Mucosa of stomach (tissue), 1 donor: ENCODE results near the gene CD99.
A peak's percentile ranks its signal among the peaks of the same experiment; 100 is the strongest.
"Not testable (repeated sequence)": the region's sequence is repeated elsewhere in the genome, so short reads cannot be mapped to it uniquely, and the experiment has no call there.

Experiments used
- H3K27me3 ChIP-seq: one replicate; pipeline ENCODE4 v1.7.0; 2013; ENCODE audit warnings: mild to moderate bottlenecking, low read length; ENCODE audit not compliant: control insufficient read depth, insufficient read depth
- H3K36me3 ChIP-seq: one replicate; pipeline ENCODE4 v1.7.0; 2013; ENCODE audit warnings: low read length; ENCODE audit not compliant: control insufficient read depth, insufficient read depth
- H3K4me1 ChIP-seq: one replicate; pipeline ENCODE4 v1.7.0; 2013; ENCODE audit warnings: mild to moderate bottlenecking, low read length; ENCODE audit not compliant: control insufficient read depth, insufficient read depth
- H3K4me3 ChIP-seq: one replicate; pipeline ENCODE4 v1.7.0; 2013; ENCODE audit warnings: low read length
- H3K9ac ChIP-seq: one replicate; pipeline ENCODE4 v1.7.0; 2013; ENCODE audit warnings: mild to moderate bottlenecking, low read length, moderate library complexity
- H3K9me3 ChIP-seq: one replicate; pipeline ENCODE4 v1.7.0; 2013; ENCODE audit warnings: mild to moderate bottlenecking, low read length, moderate library complexity; ENCODE audit not compliant: control insufficient read depth
- donor health status: Pancreatic carcinoma.

CD99 gene

DNA sequence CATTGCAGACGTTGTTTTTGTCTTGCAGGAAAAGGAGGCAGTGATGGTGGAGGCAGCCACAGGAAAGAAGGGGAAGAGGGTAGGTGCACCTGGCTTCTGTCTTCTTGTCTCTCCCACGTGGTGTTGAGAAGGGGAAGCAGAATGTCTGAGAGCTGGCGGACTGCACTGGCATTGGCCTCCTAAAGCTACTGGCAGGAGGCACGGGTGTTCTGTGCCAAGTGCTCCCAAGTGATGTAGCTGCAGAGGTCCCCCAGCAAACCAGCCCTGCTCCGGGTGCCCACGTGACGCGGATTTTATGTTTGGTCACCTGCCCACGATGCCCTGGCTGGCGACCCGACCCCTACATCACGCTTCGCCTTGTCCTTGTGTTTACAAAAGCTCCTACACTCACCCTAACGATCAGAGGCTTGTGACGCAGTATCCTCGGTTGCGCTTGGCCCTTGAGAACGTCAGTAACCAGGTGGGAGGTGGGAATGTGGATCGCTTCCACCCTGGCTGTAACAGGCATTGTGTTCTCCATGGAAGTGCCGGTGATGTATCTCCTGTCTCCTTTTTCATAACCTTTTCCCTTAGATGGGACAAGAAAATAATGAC, 32.3 kb downstream of the CD99 start:
- Histone ChIP-seq H3K4me1 (no peaks in the 10 kb centered on the region), H3K9ac (no peak overlapping the region), H3K9me3 (no peaks in the 10 kb centered on the region), H3K36me3 (peaks cover 8% of the 10 kb centered on the region), H3K4me3 (no peak overlapping the region), H3K27me3 (no peaks in the 10 kb centered on the region)

- H3K36me3 ChIP-seq, result not testable (repeated sequence)
Measured at GRCh38 chrX:2727264-2727663, 36.2 kb downstream of the CD99 start.

GRCh38 chrX:2732076-2732475, 41.0 kb downstream of the CD99 start:
- no peak overlapping the region for H3K9ac ChIP-seq
- H3K27me3 ChIP-seq, result no peaks in the 10 kb centered on the region
- H3K36me3 ChIP-seq, result no peaks in the 10 kb centered on the region
- no peaks in the 10 kb centered on the region for H3K4me1 ChIP-seq
- no peaks in the 10 kb centered on the region for H3K9me3 ChIP-seq
- H3K4me3 ChIP-seq, result no peak overlapping the region

More at GRCh38 chrX:2727264-2727663, 36.2 kb downstream of the CD99 start:
- H3K4me1 ChIP-seq, H3K9ac ChIP-seq, H3K27me3 ChIP-seq, H3K9me3 ChIP-seq, H3K4me3 ChIP-seq: not testable (repeated sequence)

DNA sequence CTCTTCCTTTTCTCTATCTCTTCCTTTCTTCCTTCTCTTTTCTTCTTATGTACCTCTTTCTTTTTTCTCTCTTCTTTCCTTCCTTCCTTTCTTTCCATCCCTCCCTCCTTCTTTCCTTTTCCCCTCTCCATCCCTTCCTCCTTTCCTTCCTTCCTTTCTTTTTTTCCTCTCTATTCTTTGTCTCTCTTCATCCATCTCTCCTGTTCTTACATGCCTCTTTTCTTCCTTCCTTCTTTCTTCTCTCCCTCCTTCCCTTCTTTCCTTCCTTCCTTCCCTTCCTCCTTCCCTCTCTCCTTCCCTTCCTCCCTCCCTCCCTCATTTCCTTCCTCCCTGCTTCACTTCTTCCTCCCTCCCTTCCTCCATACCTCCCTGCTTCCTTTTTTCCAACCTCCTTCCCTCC, 41.6 kb downstream of the CD99 start:
- no peaks in the 10 kb centered on the region for H3K9me3 ChIP-seq
- no peaks in the 10 kb centered on the region for H3K27me3 ChIP-seq
- H3K36me3 ChIP-seq, result no peaks in the 10 kb centered on the region
- no peak overlapping the region for H3K4me3 ChIP-seq
- no peaks in the 10 kb centered on the region for H3K4me1 ChIP-seq
- H3K9ac ChIP-seq, result no peak overlapping the region

- Histone ChIP-seq H3K36me3 (no peaks in the 10 kb centered on the region), H3K27me3 (no peaks in the 10 kb centered on the region), H3K4me1 (no peaks in the 10 kb centered on the region), H3K9me3 (no peaks in the 10 kb centered on the region), H3K9ac (no peak overlapping the region), H3K4me3 (no peak overlapping the region)
Measured at GRCh38 chrX:2733286-2733685, 42.2 kb downstream of the CD99 start.

- Histone ChIP-seq H3K4me1 (no peaks in the 10 kb centered on the region), H3K27me3 (no peaks in the 10 kb centered on the region), H3K4me3 (no peak overlapping the region), H3K9me3 (no peaks in the 10 kb centered on the region), H3K36me3 (no peaks in the 10 kb centered on the region), H3K9ac (no peak overlapping the region)
Measured at GRCh38 chrX:2735270-2735669, 44.2 kb downstream of the CD99 start.

DNA sequence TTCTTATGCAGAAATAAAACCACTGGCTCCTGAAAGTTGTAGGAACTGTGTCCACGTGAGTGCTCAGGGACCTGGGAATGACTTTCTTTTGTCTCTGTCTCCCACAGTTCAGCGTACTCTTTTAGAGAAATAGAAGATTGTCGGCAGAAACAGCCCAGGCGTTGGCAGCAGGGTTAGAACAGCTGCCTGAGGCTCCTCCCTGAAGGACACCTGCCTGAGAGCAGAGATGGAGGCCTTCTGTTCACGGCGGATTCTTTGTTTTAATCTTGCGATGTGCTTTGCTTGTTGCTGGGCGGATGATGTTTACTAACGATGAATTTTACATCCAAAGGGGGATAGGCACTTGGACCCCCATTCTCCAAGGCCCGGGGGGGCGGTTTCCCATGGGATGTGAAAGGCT, 49.6 kb downstream of the CD99 start:
- Histone ChIP-seq H3K4me1 (no peaks in the 10 kb centered on the region), H3K9ac (no peak overlapping the region), H3K36me3 (no peaks in the 10 kb centered on the region), H3K4me3 (no peak overlapping the region), H3K9me3 (no peaks in the 10 kb centered on the region), H3K27me3 (no peaks in the 10 kb centered on the region)

DNA sequence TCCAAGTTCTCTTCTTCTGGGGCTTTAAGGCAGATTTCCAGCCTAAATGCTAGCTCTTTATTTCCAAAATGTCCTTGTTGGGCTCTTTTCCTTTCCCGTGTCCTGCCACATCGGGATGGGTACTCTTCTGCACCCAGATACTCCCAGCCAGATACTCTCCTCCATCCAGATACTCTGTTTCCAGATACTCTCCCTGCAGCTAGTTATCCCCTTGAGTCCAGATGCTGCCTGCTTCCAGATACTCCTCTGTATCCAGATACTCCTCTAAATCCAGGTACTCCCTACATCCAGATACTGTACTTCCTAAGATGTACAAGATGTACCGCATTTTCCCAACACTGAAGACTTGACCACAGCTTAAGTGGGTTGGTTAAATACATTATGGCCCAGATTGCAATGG, 50.3 kb downstream of the CD99 start:
- Histone ChIP-seq H3K9ac (no peak overlapping the region), H3K4me1 (no peaks in the 10 kb centered on the region), H3K4me3 (no peak overlapping the region), H3K27me3 (no peaks in the 10 kb centered on the region), H3K36me3 (no peaks in the 10 kb centered on the region), H3K9me3 (no peaks in the 10 kb centered on the region)

DNA sequence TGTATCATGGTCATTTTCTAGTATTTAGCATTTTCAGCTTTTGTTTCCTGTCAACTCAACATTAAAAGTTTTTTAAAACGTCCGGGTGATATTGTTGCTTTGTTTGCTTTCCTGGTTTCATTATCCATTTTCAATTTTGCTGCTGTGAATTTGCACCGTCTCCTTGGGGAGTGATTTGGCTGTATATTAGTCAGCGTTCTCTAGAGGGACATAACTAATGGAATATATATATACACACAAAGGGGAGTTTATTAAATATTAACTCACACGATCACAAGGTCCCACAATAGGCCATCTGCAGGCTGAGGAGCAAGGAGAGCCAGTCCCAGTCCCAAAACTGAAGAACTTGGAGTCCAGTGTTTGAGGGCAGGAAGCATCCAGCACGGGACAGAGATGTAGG, 55.2 kb downstream of the CD99 start:
- not testable (repeated sequence) for H3K27me3 ChIP-seq, H3K4me1 ChIP-seq, H3K9me3 ChIP-seq, H3K4me3 ChIP-seq, H3K36me3 ChIP-seq
- H3K9ac ChIP-seq, result peak overlapping the region; percentile 11

GRCh38 chrX:2748171-2748814, 57.2 kb downstream of the CD99 start:
- Histone ChIP-seq H3K9ac (no peak overlapping the region), H3K9me3 (no peaks in the 10 kb centered on the region), H3K4me1 (no peaks in the 10 kb centered on the region)

DNA sequence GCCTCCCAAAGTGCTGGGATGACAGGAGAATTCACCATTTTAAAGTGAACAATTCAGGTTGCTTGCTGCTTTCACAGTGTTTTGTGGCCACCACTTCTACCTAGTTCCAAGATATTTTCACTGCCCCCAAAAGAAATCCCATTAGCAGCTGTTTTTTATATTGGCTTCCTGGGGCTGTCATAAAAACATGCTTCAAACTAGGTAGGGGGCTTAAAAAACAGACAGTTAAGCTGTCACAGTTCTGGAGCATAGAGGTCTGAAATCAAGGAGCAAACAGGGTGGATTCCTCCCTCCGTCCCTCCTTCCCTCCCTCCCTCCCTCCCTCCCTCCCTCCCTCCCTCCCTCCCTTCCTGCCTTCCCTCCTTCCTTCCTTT, 57.7 kb downstream of the CD99 start:
- no peak overlapping the region for H3K4me3 ChIP-seq
- no peaks in the 10 kb centered on the region for H3K4me1 ChIP-seq

More at GRCh38 chrX:2748171-2748814, 57.2 kb downstream of the CD99 start:
- Histone ChIP-seq H3K4me3 (no peak overlapping the region), H3K36me3 (no peaks in the 10 kb centered on the region), H3K27me3 (no peaks in the 10 kb centered on the region)

GRCh38 chrX:2751291-2751690, 60.2 kb downstream of the CD99 start:
- no peaks in the 10 kb centered on the region for H3K27me3 ChIP-seq
- no peaks in the 10 kb centered on the region for H3K4me1 ChIP-seq
- H3K9ac ChIP-seq, result no peak overlapping the region
- no peak overlapping the region for H3K4me3 ChIP-seq
- H3K9me3 ChIP-seq, result no peaks in the 10 kb centered on the region
- H3K36me3 ChIP-seq, result no peaks in the 10 kb centered on the region

More for the DNA sequence above, 57.7 kb downstream of the CD99 start:
- H3K9me3 ChIP-seq, result no peaks in the 10 kb centered on the region
- H3K36me3 ChIP-seq, result no peaks in the 10 kb centered on the region
- no peaks in the 10 kb centered on the region for H3K27me3 ChIP-seq
- no peak overlapping the region for H3K9ac ChIP-seq

GRCh38 chrX:2751874-2752300, 60.8 kb downstream of the CD99 start, which contains the start of gene XG:
XG (plus strand) TSS chrX:2752040; CDS start chrX:2752275, 235 bp downstream.
- H3K27me3 ChIP-seq, H3K4me1 ChIP-seq, H3K9ac ChIP-seq, H3K36me3 ChIP-seq, H3K9me3 ChIP-seq, H3K4me3 ChIP-seq: not testable (repeated sequence)
